HepG2 (cell line): ENCODE measurements around the gene BLCAP. TPM values are rescaled to one million over a fixed set of nuclear protein-coding genes. Genes with fewer than 3 reads are reported as not detected.

ENCODE experiments used
- CEBPG ChIP-seq: IDR thresholded peaks from 2 replicates; pipeline ENCODE4 v1.6.1; 2016
- GATAD2A ChIP-seq: IDR thresholded peaks from 2 replicates; pipeline ENCODE4 v1.6.1; 2016
- HMGA1 ChIP-seq: sonication (generic); formaldehyde crosslinking; conservative IDR thresholded peaks from 2 replicates; pipeline ENCODE4 v1.4.0; 2020; ENCODE audit warnings: missing genetic modification reagents
- HNF4A ChIP-seq: sonication (generic); formaldehyde crosslinking; IDR thresholded peaks from 2 replicates; pipeline ENCODE4 v1.4.0; 2020; ENCODE audit warnings: missing genetic modification reagents
- MAX ChIP-seq: IDR thresholded peaks from 2 replicates; pipeline ENCODE4 v1.6.1; 2012; ENCODE audit warnings: inconsistent platforms
- MIER2 ChIP-seq: IDR thresholded peaks from 2 replicates; pipeline ENCODE4 v1.6.1; 2016; ENCODE audit warnings: missing biosample characterization, missing genetic modification reagents
- NR2F1 ChIP-seq, 2 experiments: fragments of 450-650 bp in 1 of 2; formaldehyde crosslinking in 1 of 2; IDR thresholded peaks; 2 replicates each; pipeline versions ENCODE4 v1.5.0 to v1.6.1; 2016 to 2020; ENCODE audit warnings: mild to moderate bottlenecking in 1 of 2, missing compliant biosample characterization in 1 of 2, missing genetic modification reagents in 1 of 2, moderate library complexity in 1 of 2
- NR2F6 ChIP-seq, 2 experiments: IDR thresholded peaks; 2 replicates each; pipeline ENCODE4 v1.6.1; 2016; ENCODE audit warnings: antibody characterized with exemption in 1 of 2, mild to moderate bottlenecking in 1 of 2
- PATZ1 ChIP-seq: sonication (generic); formaldehyde crosslinking; IDR thresholded peaks from 2 replicates; pipeline ENCODE4 v1.4.0; 2020; ENCODE audit warnings: missing genetic modification reagents
- PPARG ChIP-seq: conservative IDR thresholded peaks from 2 replicates; pipeline ENCODE4 v1.6.1; 2016; ENCODE audit warnings: missing biosample characterization, missing genetic modification reagents
- RARA ChIP-seq: IDR thresholded peaks from 2 replicates; pipeline ENCODE4 v1.6.1; 2016; ENCODE audit warnings: missing genetic modification reagents, missing compliant biosample characterization
- RBM22 ChIP-seq: fragments of 200-400 bp; formaldehyde crosslinking; optimal IDR thresholded peaks from 2 replicates; pipeline ENCODE3; 2017; ENCODE audit warnings: mild to moderate bottlenecking, low read length, moderate library complexity
- SAP130 ChIP-seq: IDR thresholded peaks from 2 replicates; pipeline ENCODE4 v1.6.1; 2016; ENCODE audit warnings: low read depth
- SIX4 ChIP-seq: sonication (generic); formaldehyde crosslinking; IDR thresholded peaks from 2 replicates; pipeline ENCODE4 v1.4.0; 2020; ENCODE audit warnings: missing genetic modification reagents
- ZBTB49 ChIP-seq: sonication (generic); formaldehyde crosslinking; IDR thresholded peaks from 2 replicates; pipeline ENCODE4 v1.4.0; 2020; ENCODE audit warnings: missing genetic modification reagents, borderline replicate concordance
- ZNF335 ChIP-seq: sonication (generic); formaldehyde crosslinking; IDR thresholded peaks from 2 replicates; pipeline ENCODE4 v1.4.0; 2020; ENCODE audit warnings: missing genetic modification reagents
- ZNF34 ChIP-seq: sonication (generic); formaldehyde crosslinking; IDR thresholded peaks from 2 replicates; pipeline ENCODE4 v1.4.0; 2020; ENCODE audit warnings: mild to moderate bottlenecking, missing genetic modification reagents, borderline replicate concordance
- ZNF382 ChIP-seq: sonication (generic); formaldehyde crosslinking; IDR thresholded peaks from 2 replicates; pipeline ENCODE4 v1.5.0; 2020; ENCODE audit warnings: missing genetic modification reagents, mild to moderate bottlenecking, borderline replicate concordance
- ZNF460 ChIP-seq: sonication (generic); formaldehyde crosslinking; IDR thresholded peaks from 2 replicates; pipeline ENCODE4 v1.5.1; 2020; ENCODE audit warnings: missing genetic modification reagents, mild to moderate bottlenecking, borderline replicate concordance
- ZNF563 ChIP-seq: sonication (generic); formaldehyde crosslinking; IDR thresholded peaks from 2 replicates; pipeline ENCODE4 v1.8.0; 2022; ENCODE audit warnings: mild to moderate bottlenecking, moderate library complexity, missing genetic modification reagents
- ZNF564 ChIP-seq: sonication (generic); formaldehyde crosslinking; IDR thresholded peaks from 2 replicates; pipeline ENCODE4 v1.8.1; 2023; ENCODE audit warnings: mild to moderate bottlenecking, missing genetic modification reagents
- ZNF580 ChIP-seq: IDR thresholded peaks from 2 replicates; pipeline ENCODE4 v1.6.1; 2016; ENCODE audit warnings: low read depth, borderline replicate concordance
- ZNF598 ChIP-seq: sonication (generic); formaldehyde crosslinking; IDR thresholded peaks from 2 replicates; pipeline ENCODE4 v1.5.1; 2020; ENCODE audit warnings: mild to moderate bottlenecking, missing genetic modification reagents, borderline replicate concordance
- ZNF644 ChIP-seq: IDR thresholded peaks from 2 replicates; pipeline ENCODE4 v1.6.1; 2016; ENCODE audit warnings: low read depth
- ZSCAN25 ChIP-seq: sonication (generic); formaldehyde crosslinking; IDR thresholded peaks from 2 replicates; pipeline ENCODE4 v1.8.0; 2022; ENCODE audit warnings: mild to moderate bottlenecking, missing genetic modification reagents
- ZSCAN29 ChIP-seq: sonication (generic); formaldehyde crosslinking; conservative IDR thresholded peaks from 2 replicates; pipeline ENCODE4 v1.4.0; 2020; ENCODE audit warnings: mild to moderate bottlenecking, missing genetic modification reagents
- polyA plus RNA-seq, 8 experiments: library from polyadenylated mRNA; depleted of rRNA in 3 of 8; stranded (reverse) in 7 of 8; unstranded in 1 of 8; fragments of >200 nt; fragmentation: Illumina TruSeq in 4 of 8; extraction: Trizol in 4 of 8; gene quantifications; 2 replicates each; pipeline versions ENCODE4 v1.2.1 to v1.2.3, GENCODE V29; 2011 to 2016; ENCODE audit warnings: low read depth in 4 of 8, missing spikeins in 1 of 8, mixed read lengths in 1 of 8; ENCODE audit not compliant: insufficient read depth in 1 of 8
- total RNA-seq, 5 experiments: library from RNA; depleted of rRNA; stranded (reverse); fragments of >200 nt; fragmentation: Illumina TruSeq; extraction: Trizol; gene quantifications; 2 replicates each; pipeline ENCODE4 v1.2.3, GENCODE V29; 2016; ENCODE audit warnings: low read depth in 1 of 5

The BLCAP gene
- total and polyA plus RNA-seq, 2 of the 13 experiments (the other 11 are each of a cell fraction or from before 2014, with no cell fraction given): 52.4 to 86.8 TPM

GRCh38 chr20:37516811-37517750 lies 10.6 kb downstream of the BLCAP start (continued):
- 0 out of 2 replicates have a peak, but pooled peaks have one; percentile 27 for TF ChIP-seq ZNF335 (CRISPR knock-in tag)
- TF ChIP-seq ZSCAN29: no peak
- peak; percentile 50 for TF ChIP-seq RBM22
- no peak for TF ChIP-seq MIER2
- TF ChIP-seq ZNF382 (CRISPR knock-in tag): no peak
- no peak for TF ChIP-seq ZNF564 (CRISPR knock-in tag)
- no peak for TF ChIP-seq ZNF580 (CRISPR knock-in tag)
- no peak for TF ChIP-seq PATZ1 (CRISPR knock-in tag)
- no peak for TF ChIP-seq ZSCAN25
- no peak for TF ChIP-seq SIX4 (CRISPR knock-in tag)
- no peak for TF ChIP-seq CEBPG (CRISPR knock-in tag)
- TF ChIP-seq NR2F6 (IDR thresholded peaks at IDR 0.05): no peak
- TF ChIP-seq NR2F6 (CRISPR knock-in tag; IDR thresholded peaks at IDR 0.05): peak; percentile 35; the same call in 1 of the 2 replicates
- TF ChIP-seq SAP130 (CRISPR knock-in tag): peak; percentile 14; the same call in 1 of the 2 replicates
- peak; percentile 59; the same call in 1 of the 2 replicates for TF ChIP-seq PPARG
- peak; percentile 67 for TF ChIP-seq ZNF644 (CRISPR knock-in tag)
- no peak for TF ChIP-seq HMGA1 (CRISPR knock-in tag)
- no peak for TF ChIP-seq ZBTB49 (CRISPR knock-in tag)
- peak; percentile 37; the same call in 1 of the 2 replicates for TF ChIP-seq RARA
- TF ChIP-seq HNF4A (CRISPR knock-in tag): peak; percentile 70
- no peak for TF ChIP-seq ZNF598 (CRISPR knock-in tag)
- no peak for TF ChIP-seq ZNF460 (CRISPR knock-in tag)
- TF ChIP-seq GATAD2A (CRISPR knock-in tag): peak; percentile 40; the same call in 1 of the 2 replicates
- TF ChIP-seq ZNF563 (CRISPR knock-in tag): no peak
- TF ChIP-seq MAX: peak; percentile 68; the same call in 1 of the 2 replicates
- TF ChIP-seq NR2F1 (CRISPR knock-in tag; IDR thresholded peaks at IDR 0.05): peak in 1 of 2 experiments; percentile 38; a peak in 1 of 4 replicates
- no peak for TF ChIP-seq ZNF34
